GM23338 (cell line): ENCODE data around the gene ZSCAN30. TPM values are rescaled to one million over a fixed set of nuclear protein-coding genes. Genes with fewer than 3 reads are reported as not detected.

Experiments used
- ATAC-seq: fragments of 200-7000 bp; cut with Tn5 transposase; 3 replicates; pipeline ENCODE4 v1.9.1; 2020
- DNase-seq: peaks from one replicate; pipeline ENCODE4 v3.0.0-alpha.2; 2015; ENCODE audit warnings: low spot score
- H2AFZ ChIP-seq: fragments of 200-600 bp; sonication (generic); 2 replicates; pipeline ENCODE4 v1.8.0; 2016; ENCODE audit warnings: antibody characterized with exemption, mild to moderate bottlenecking, moderate library complexity
- H3F3A ChIP-seq: fragments of 200-600 bp; sonication (generic); replicated peaks from 2 replicates; pipeline ENCODE4 v1.8.0; 2017; ENCODE audit warnings: antibody characterized with exemption, mixed run types, low read depth
- H3K27ac ChIP-seq: fragments of 200-600 bp; sonication (generic); 2 replicates; pipeline ENCODE4 v1.6.1; 2016; ENCODE audit warnings: low read depth
- H3K27me3 ChIP-seq: fragments of 200-600 bp; sonication (generic); 2 replicates; pipeline ENCODE4 v1.8.0; 2016; ENCODE audit warnings: mild to moderate bottlenecking, mixed run types, moderate library complexity; ENCODE audit not compliant: insufficient read depth
- H3K36me3 ChIP-seq: fragments of 200-600 bp; sonication (generic); 2 replicates; pipeline ENCODE4 v1.8.0; 2016; ENCODE audit warnings: mild to moderate bottlenecking; ENCODE audit not compliant: insufficient read depth
- H3K4me1 ChIP-seq: fragments of 200-600 bp; sonication (generic); 2 replicates; pipeline ENCODE4 v1.8.0; 2016; ENCODE audit warnings: mild to moderate bottlenecking, moderate library complexity; ENCODE audit not compliant: insufficient read depth
- H3K4me2 ChIP-seq: fragments of 200-600 bp; sonication (generic); 2 replicates; pipeline ENCODE4 v1.7.1; 2017; ENCODE audit warnings: mixed run types
- H3K4me3 ChIP-seq: fragments of 200-600 bp; sonication (generic); 2 replicates; pipeline ENCODE4 v1.6.1; 2016; ENCODE audit warnings: mixed run types
- H3K79me2 ChIP-seq: fragments of 200-600 bp; sonication (generic); replicated peaks from 2 replicates; pipeline ENCODE4 v1.8.0; 2017; ENCODE audit warnings: mild to moderate bottlenecking; ENCODE audit not compliant: insufficient read depth
- H3K9me2 ChIP-seq: fragments of 200-600 bp; sonication (generic); 2 replicates; pipeline ENCODE4 v1.8.0; 2017; ENCODE audit not compliant: insufficient read depth
- H4K20me1 ChIP-seq: fragments of 200-600 bp; sonication (generic); replicated peaks from 2 replicates; pipeline ENCODE4 v1.8.0; 2017; ENCODE audit warnings: mild to moderate bottlenecking; ENCODE audit not compliant: insufficient read depth
- H3K27ac Mint-ChIP-seq: 2 replicates; pipeline ENCODE4 v1.8.0; 2020; ENCODE audit warnings: inconsistent platforms, mild to moderate bottlenecking, moderate library complexity, mixed read lengths
- H3K27me3 Mint-ChIP-seq: 3 replicates; pipeline ENCODE4 v1.8.0; 2022; ENCODE audit warnings: low read depth, mild to moderate bottlenecking, moderate library complexity, mixed read lengths, inconsistent platforms; ENCODE audit not compliant: insufficient read depth, poor library complexity
- H3K36me3 Mint-ChIP-seq: 3 replicates; pipeline ENCODE4 v1.8.0; 2021; ENCODE audit warnings: low read depth, mild to moderate bottlenecking, inconsistent platforms, moderate library complexity, mixed read lengths
- H3K4me1 Mint-ChIP-seq: 3 replicates; pipeline ENCODE4 v1.8.0; 2020; ENCODE audit warnings: mild to moderate bottlenecking, inconsistent platforms, mixed read lengths
- H3K4me3 Mint-ChIP-seq: 3 replicates; pipeline ENCODE4 v1.8.0; 2021; ENCODE audit warnings: moderate library complexity, mild to moderate bottlenecking, inconsistent platforms, mixed read lengths
- H3K9me3 Mint-ChIP-seq: 3 replicates; pipeline ENCODE4 v1.8.0; 2020; ENCODE audit warnings: moderate library complexity, mild to moderate bottlenecking, inconsistent platforms, mixed read lengths
- ZNF114 ChIP-seq: fragments of 250-450 bp; sonication (Bioruptor Pico); IDR thresholded peaks from 2 replicates; pipeline ENCODE4 v1.5.0; 2020; ENCODE audit warnings: mild to moderate bottlenecking, moderate library complexity
- ZNF331 ChIP-seq: fragments of 250-450 bp; sonication (Bioruptor Pico); IDR thresholded peaks from 2 replicates; pipeline ENCODE4 v1.5.0; 2020; ENCODE audit warnings: low read depth, mild to moderate bottlenecking, moderate library complexity
- polyA plus RNA-seq: library from polyadenylated mRNA; unstranded; fragments of >200 nt; fragmentation: Nextera tagmentation; extraction: Ambion mirVana; gene quantifications from 2 replicates; pipeline ENCODE4 v1.2.1, GENCODE V29; 2016
- total RNA-seq: library from RNA; depleted of rRNA; stranded (reverse); fragments of >200 nt; shearing (Covaris generic); gene quantifications from 2 replicates; pipeline ENCODE4 v1.2.3, GENCODE V29; 2014
- TF ChIP-seq, protein P1 (sequence below): IDR thresholded peaks from one replicate; pipeline ENCODE4 v1.6.1; 2018; ENCODE audit warnings: antibody characterized with exemption; ENCODE audit not compliant: unreplicated experiment

ZSCAN30 gene
- total and polyA plus RNA-seq, 2 experiments from 2014 or later, result 12.3 to 21.8 TPM

DNA sequence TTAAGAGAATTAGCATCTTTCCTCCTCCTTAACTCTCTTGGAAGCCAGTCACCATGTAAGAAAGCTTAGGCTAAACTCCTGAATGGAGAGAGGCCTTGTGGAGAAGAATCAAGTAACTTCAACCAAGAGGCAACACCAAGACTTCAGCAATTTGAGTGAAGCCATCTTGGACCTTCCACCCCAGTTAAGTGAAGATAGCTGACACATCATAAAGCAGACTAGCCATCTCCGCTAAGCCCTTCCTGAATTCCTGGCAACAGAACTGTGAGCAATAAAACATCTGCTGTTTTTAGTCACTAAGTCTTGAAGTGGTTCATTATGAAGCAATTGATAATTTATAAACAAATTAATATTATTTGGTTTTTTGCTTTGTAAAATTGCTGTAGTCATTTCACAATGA is 50.7 kb downstream of the ZSCAN30 start:
- H4K20me1 ChIP-seq, result peaks cover 5% of the 10 kb centered on the region; the same call in 1 of the 2 replicates
- peaks cover 26% of the 10 kb centered on the region for H3K36me3 Mint-ChIP-seq
- H3K4me3 Mint-ChIP-seq, result peak overlapping the region; percentile 42; the same call in 1 of the 3 replicates
- H3K27ac ChIP-seq, result no peak overlapping the region
- ATAC-seq, result no peak
- H3K27me3 Mint-ChIP-seq, result peaks cover 2% of the 10 kb centered on the region
- H3K79me2 ChIP-seq, result peaks cover 27% of the 10 kb centered on the region
- H3K27me3 ChIP-seq, result no peaks in the 10 kb centered on the region
- no peak overlapping the region for H3K4me2 ChIP-seq
- H3F3A ChIP-seq, result no peaks in the 10 kb centered on the region
- H3K4me1 Mint-ChIP-seq, result peaks cover 3% of the 10 kb centered on the region; the same call in 2 of the 3 replicates
- H3K9me3 Mint-ChIP-seq, result no peaks in the 10 kb centered on the region
- H3K4me3 ChIP-seq, result no peak overlapping the region
- peaks cover 22% of the 10 kb centered on the region for H3K36me3 ChIP-seq
- no peak overlapping the region for H3K27ac Mint-ChIP-seq
- no peaks in the 10 kb centered on the region for H3K9me2 ChIP-seq
- peak overlapping the region; percentile 76 for H2AFZ ChIP-seq
- no peak for DNase-seq
- TF ChIP-seq, protein P1, sequence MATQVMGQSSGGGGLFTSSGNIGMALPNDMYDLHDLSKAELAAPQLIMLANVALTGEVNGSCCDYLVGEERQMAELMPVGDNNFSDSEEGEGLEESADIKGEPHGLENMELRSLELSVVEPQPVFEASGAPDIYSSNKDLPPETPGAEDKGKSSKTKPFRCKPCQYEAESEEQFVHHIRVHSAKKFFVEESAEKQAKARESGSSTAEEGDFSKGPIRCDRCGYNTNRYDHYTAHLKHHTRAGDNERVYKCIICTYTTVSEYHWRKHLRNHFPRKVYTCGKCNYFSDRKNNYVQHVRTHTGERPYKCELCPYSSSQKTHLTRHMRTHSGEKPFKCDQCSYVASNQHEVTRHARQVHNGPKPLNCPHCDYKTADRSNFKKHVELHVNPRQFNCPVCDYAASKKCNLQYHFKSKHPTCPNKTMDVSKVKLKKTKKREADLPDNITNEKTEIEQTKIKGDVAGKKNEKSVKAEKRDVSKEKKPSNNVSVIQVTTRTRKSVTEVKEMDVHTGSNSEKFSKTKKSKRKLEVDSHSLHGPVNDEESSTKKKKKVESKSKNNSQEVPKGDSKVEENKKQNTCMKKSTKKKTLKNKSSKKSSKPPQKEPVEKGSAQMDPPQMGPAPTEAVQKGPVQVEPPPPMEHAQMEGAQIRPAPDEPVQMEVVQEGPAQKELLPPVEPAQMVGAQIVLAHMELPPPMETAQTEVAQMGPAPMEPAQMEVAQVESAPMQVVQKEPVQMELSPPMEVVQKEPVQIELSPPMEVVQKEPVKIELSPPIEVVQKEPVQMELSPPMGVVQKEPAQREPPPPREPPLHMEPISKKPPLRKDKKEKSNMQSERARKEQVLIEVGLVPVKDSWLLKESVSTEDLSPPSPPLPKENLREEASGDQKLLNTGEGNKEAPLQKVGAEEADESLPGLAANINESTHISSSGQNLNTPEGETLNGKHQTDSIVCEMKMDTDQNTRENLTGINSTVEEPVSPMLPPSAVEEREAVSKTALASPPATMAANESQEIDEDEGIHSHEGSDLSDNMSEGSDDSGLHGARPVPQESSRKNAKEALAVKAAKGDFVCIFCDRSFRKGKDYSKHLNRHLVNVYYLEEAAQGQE, result no peak
- 0 out of 2 replicates have a peak, but pooled peaks have one; percentile 14 for TF ChIP-seq ZNF331 (CRISPR knock-in tag)
- H3K4me1 ChIP-seq, result no peaks in the 10 kb centered on the region

DNA sequence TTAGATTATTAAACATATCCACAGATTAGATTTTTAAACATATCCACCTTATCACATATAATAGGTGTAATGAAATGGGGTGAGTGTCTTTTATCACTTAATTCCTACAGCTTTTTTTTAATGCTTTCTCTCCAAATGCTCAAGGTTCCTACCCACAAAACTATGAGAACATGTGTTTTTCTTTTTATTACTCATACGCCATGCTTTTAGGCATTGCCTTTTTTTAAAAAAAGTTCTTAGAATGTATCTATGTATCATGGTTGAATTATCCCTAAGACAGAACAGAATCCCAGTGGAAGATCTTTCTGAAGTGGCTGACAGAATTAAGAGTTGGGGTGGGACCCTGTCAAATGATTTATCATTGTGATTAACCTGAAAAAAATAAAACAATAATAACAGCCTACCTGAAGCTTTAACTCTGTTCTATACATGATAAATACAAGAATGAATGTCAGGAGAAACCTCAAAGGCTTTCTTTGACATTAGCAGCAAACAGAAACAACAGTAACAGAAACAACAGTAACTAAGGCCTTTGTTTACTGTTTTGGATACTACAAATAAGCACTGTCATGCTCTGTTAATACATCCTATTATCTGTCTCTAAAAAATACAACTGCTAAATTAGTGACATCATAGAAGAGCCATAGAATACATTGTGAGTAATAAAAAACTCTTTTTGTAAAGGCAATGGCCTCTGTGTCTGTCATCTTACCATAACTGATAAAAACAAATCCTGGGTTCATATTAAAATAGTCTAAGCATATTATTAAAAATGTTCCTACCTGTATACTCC is 53.3 kb downstream of the ZSCAN30 start:
- no peaks in the 10 kb centered on the region for H3K9me3 Mint-ChIP-seq
- no peak overlapping the region for H2AFZ ChIP-seq
- H4K20me1 ChIP-seq, result no peaks in the 10 kb centered on the region
- no peaks in the 10 kb centered on the region for H3F3A ChIP-seq
- H3K4me1 Mint-ChIP-seq, result no peaks in the 10 kb centered on the region
- H3K36me3 Mint-ChIP-seq, result peaks cover 4% of the 10 kb centered on the region; the same call in 1 of the 3 replicates
- H3K36me3 ChIP-seq, result no peaks in the 10 kb centered on the region
- H3K27me3 Mint-ChIP-seq, result peaks cover 2% of the 10 kb centered on the region
- H3K27me3 ChIP-seq, result no peaks in the 10 kb centered on the region
- H3K27ac Mint-ChIP-seq, result no peak overlapping the region
- peaks cover 5% of the 10 kb centered on the region for H3K79me2 ChIP-seq
- DNase-seq, result no peak
- no peak for ATAC-seq
- no peak overlapping the region for H3K27ac ChIP-seq
- no peak overlapping the region for H3K4me2 ChIP-seq
- no peak overlapping the region for H3K4me3 ChIP-seq
- TF ChIP-seq, protein P1, result no peak
- no peak for TF ChIP-seq ZNF114 (CRISPR knock-in tag)
- H3K4me1 ChIP-seq, result no peaks in the 10 kb centered on the region
- H3K9me2 ChIP-seq, result no peaks in the 10 kb centered on the region
- no peak overlapping the region for H3K4me3 Mint-ChIP-seq
